Dedifferentiated amniotic fluid mesenchymal stem cell (primary cell): ENCODE measurements around the gene STRADB.
"Not testable (repeated sequence)": the region's sequence is repeated elsewhere in the genome, so short reads cannot be mapped to it uniquely, and the experiment has no call there.

Experiments
- DNase-seq: peaks from one replicate; pipeline ENCODE4 v3.0.0-alpha.2; 2016; ENCODE audit errors: extremely low spot score

The STRADB gene, protein sequence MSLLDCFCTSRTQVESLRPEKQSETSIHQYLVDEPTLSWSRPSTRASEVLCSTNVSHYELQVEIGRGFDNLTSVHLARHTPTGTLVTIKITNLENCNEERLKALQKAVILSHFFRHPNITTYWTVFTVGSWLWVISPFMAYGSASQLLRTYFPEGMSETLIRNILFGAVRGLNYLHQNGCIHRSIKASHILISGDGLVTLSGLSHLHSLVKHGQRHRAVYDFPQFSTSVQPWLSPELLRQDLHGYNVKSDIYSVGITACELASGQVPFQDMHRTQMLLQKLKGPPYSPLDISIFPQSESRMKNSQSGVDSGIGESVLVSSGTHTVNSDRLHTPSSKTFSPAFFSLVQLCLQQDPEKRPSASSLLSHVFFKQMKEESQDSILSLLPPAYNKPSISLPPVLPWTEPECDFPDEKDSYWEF

GRCh38 chr2:201451292-201452057 is at the start of gene STRADB, which contains the start of gene TRAK2:
TSS of gene STRADB (plus strand) at chr2:201451740. CDS start at chr2:201454841, 3,101 bp downstream.
TSS of gene TRAK2 (minus strand) at chr2:201451458. CDS start at chr2:201420507, 30,951 bp downstream.
- DNase-seq: peak; percentile 94

GRCh38 chr2:201401815-201402214 is 49.7 kb upstream of the STRADB start:
- DNase-seq: no peak

DNA sequence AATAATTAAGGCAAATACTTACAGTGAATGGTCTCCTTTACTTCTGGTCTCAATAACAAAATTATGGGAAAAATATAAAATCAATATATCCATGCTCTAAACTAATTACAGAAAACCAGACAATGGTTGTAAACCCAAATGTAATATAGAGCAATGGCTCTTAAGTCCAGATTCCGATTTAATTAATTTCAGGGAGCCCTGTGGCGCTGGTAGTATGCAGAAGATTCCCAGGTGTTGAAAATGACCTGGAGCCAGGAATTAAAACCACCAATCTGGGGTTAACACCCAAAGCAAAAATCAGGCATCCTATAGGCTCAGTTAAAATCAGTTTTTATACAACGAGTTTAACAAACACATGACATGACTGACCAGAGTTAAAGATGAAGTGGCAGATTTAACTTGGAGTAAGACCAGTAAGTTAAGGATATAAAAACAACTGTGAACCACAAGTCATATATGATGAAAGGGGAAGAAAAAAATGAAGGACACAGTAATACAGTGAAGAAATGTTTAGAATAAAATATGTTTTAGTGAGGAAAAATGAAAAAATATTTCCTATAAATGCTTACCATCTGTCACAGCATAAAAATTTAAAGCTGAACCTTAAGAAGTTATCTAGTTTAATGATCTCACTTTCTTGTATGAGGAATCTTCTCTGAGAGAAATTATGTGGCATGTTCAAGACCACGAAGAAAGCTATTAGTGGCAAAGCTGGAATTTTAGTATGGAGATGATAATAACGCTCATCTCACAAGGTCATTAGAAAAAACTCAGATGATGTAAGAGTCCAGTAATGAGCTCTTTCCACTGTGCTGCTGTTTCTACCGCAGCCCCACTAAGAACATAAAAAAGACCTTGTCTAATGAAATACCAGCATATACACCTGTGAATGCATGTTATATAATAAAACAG is 48.6 kb upstream of the STRADB start:
- peak; percentile 49 for DNase-seq

DNA sequence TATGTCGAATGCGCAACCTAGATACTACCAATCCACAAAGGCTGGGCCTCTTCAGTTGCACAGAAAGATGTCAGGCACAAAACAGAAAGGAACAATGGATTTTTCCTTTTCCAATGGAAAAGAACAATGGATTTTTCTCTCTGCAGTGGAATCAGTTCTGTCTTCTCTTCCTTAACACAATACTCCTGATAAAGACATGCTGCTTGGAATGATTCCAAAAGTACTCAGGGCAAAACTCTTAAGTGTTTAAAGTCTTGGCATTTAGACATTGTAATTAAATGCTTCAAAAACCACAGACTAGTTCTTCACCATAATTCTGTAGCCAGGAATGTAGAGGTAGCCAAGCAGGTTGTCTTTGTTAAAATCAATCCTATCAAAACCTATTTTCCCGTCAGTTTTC is 47.7 kb upstream of the STRADB start:
- DNase-seq: no peak

GRCh38 chr2:201404699-201405280 is 46.8 kb upstream of the STRADB start:
- no peak for DNase-seq

GRCh38 chr2:201406077-201406662 is 45.4 kb upstream of the STRADB start:
- peak; percentile 79 for DNase-seq

DNA sequence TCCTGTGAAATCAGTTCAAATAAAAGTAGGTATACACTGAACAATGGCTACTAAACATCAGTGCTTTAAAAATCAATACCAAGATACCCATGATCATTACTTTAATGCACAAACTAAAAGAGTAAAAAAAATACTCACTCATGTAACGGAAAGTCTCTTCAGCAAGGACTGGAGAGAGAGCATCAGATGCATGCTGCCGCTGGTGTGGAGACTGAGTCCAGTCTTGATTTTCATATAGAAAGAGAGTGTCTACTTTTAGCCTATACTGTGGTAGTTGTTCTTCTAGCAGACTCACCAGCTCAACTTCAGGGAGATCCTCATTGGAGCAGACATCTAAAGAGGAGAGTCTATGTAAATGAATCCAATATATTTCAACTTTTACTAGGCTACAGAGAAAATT is 44.3 kb upstream of the STRADB start:
- no peak for DNase-seq

GRCh38 chr2:201408931-201409330 is 42.6 kb upstream of the STRADB start:
- DNase-seq: no peak

DNA sequence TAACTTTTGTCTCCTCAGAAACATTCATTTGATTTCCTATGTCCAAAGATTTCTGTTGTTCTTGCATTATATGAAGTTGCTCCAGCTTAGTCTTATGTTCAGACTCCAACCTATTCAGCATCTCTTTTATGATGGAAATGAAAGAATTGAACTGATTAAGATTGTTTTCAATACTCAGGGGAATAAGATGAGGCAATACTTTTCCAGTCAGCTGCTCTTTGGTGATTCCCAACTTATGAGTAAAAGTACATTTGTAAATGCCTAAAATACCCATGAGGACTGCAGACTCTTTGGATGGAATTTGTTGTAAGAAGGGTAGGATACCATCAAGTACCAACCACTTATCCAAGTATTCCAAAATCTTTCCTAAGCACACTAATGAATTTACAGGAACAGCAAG is 40.1 kb upstream of the STRADB start:
- DNase-seq: no peak

DNA sequence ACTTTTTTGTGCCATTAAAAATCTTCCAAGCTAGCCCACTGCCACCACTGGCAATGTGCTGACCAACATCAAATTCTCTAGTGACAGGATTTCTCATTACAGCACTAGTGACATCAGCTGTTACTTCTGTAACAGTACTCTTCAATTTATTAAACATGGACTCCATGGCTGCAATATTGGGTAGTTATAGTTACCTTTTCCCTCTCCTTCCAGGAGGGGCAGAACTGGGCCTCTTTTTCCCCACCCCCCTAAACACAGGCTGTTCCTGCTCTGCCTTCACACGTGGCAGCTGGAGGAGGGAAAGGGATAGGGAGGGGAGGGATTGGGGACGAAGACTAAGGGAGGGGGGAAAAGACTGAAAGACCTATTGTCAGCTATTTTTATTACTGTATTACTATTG is 38.4 kb upstream of the STRADB start:
- DNase-seq: no peak

DNA sequence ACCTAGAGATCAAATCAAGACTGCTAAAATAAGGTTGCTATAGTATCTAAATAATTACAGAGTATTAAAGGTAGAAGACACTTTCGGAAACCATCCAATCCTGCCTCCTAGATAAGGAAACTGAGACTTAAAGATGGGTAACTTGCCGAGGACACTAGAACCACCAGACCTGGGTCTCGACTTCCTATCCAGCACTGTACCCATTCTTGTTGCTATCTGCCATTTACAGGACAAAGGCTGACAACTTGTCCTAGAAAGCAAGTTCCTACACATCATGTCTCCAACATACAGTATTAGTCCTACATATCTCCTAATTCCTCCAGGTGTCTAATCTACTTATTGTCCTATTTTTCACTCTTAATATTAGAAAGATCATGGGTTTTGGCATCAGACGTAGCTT is 38.0 kb upstream of the STRADB start:
- no peak for DNase-seq

GRCh38 chr2:201414099-201415023 is 37.2 kb upstream of the STRADB start:
- no peak for DNase-seq

DNA sequence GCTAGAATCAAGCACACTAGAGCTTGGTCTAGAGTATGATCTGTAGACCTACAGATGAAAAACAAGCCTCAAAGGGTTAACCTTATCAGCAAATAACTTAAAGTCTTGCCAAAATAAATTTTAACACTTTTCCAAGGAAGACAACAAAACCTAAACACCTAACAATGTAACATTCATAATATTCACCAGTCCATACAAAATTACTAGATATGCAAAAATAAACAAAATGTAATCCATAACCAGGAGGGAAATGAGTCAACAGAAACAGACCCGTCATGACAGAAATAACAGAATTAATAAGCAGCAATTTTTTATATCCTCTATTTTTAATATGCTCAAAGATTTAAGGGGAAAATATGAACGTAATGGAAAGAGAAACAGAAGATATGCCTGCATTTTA is 36.4 kb upstream of the STRADB start:
- DNase-seq: no peak

DNA sequence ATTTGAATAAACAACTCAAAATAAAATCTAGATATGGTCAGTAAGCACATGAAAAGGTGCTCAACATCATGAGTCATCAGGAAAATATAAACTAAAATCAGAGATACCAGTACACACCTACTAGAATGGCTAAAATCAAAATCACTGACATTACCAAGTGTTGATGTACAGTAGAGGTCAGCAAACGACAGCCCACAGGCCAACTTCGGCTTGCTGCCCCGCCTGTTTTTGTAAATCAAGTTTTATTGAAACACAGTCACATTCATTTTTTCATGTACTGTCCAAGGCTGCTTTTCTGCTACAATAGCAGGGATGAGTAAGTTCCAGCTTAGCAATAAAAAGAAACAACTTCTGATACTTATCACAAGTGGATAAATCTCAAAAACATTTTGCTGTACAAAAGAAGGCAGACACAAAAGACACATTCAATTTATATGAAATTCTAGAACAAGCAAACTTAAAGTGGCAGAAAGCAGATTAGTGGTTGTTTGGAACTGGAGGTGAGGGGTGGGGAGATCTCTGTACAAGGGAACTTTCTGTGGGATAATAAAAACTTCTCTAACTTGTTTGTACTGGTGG is 32.4 kb upstream of the STRADB start:
- DNase-seq: no peak

- no peak for DNase-seq
Observed at GRCh38 chr2:201419986-201420385, 31.6 kb upstream of the STRADB start.

- peak; percentile 38 for DNase-seq
Observed at GRCh38 chr2:201420442-201421113, 31.0 kb upstream of the STRADB start.

GRCh38 chr2:201425952-201426351 is 25.6 kb upstream of the STRADB start:
- no peak for DNase-seq

- not testable (repeated sequence) for DNase-seq
Observed at GRCh38 chr2:201428366-201428765, 23.2 kb upstream of the STRADB start.

DNA sequence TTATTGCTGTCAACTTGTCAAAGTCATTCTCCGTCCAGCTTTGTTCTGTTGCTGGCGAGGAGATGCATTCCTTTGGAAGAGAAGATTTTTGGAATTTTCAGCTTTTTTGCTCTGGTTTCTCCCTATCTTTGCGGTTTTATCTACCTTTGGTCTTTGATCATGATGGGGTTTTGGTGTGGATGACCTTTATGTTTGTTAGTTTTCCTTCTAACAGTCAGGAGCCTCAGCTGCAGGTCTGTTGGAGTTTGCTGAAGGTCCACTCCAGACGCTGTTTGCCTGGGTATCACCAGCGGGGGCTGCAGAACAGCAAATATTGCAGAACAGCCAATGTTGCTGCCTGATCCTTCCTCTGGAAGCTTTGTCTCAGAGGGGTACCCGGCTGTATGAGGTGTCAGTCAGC is 21.7 kb upstream of the STRADB start:
- not testable (repeated sequence) for DNase-seq
